AG09319 (cell line): Measurements from ENCODE around the gene RARB.

Experiments used
- DNase-seq: peaks from one replicate; pipeline ENCODE4 v3.0.0-alpha.2; 2010; ENCODE audit warnings: low read depth; ENCODE audit errors: extremely low read depth
- CTCF ChIP-seq: IDR thresholded peaks from 2 replicates; pipeline ENCODE4 v1.5.1; 2011; ENCODE audit warnings: low read depth, mild to moderate bottlenecking, inconsistent platforms, low read length, moderate library complexity

Gene RARB

GRCh38 chr3:25489858-25490593, 62.0 kb downstream of the RARB start:
- no peak for TF ChIP-seq CTCF
- no peak for DNase-seq

GRCh38 chr3:25493246-25493645, 65.2 kb downstream of the RARB start:
- DNase-seq: no peak
- no peak for TF ChIP-seq CTCF

- no peak for DNase-seq
- TF ChIP-seq CTCF: no peak
These were observed 65.7 kb downstream of the RARB start for GRCh38 chr3:25493786-25494185.

- no peak for TF ChIP-seq CTCF
- no peak for DNase-seq
These were observed 67.2 kb downstream of the RARB start for GRCh38 chr3:25495304-25495703.

- TF ChIP-seq CTCF: no peak
These were observed 67.7 kb downstream of the RARB start for GRCh38 chr3:25495726-25496253.

GRCh38 chr3:25497096-25497495, 69.0 kb downstream of the RARB start:
- no peak for TF ChIP-seq CTCF
- DNase-seq: no peak

More at GRCh38 chr3:25495726-25496253, 67.7 kb downstream of the RARB start:
- peak; percentile 11 for DNase-seq

GRCh38 chr3:25500706-25501210, 72.7 kb downstream of the RARB start:
- DNase-seq: no peak
- no peak for TF ChIP-seq CTCF
